ENCODE data around the gene ZNF296.

- no peak for TF ChIP-seq CTCF (IDR thresholded peaks at IDR 0.05)
- no peak for TF ChIP-seq POLR2A (IDR thresholded peaks at IDR 0.05)
Measured at GRCh38 chr19:45025264-45025663, 51.0 kb downstream of the ZNF296 start.
